GM18861 (cell line): ENCODE results near the gene CASQ1.

Experiments used
- ATAC-seq: cut with Tn5 transposase; IDR thresholded peaks from one replicate; pipeline ENCODE4 v1.9.1; 2021; ENCODE audit not compliant: unreplicated experiment

Gene CASQ1

DNA sequence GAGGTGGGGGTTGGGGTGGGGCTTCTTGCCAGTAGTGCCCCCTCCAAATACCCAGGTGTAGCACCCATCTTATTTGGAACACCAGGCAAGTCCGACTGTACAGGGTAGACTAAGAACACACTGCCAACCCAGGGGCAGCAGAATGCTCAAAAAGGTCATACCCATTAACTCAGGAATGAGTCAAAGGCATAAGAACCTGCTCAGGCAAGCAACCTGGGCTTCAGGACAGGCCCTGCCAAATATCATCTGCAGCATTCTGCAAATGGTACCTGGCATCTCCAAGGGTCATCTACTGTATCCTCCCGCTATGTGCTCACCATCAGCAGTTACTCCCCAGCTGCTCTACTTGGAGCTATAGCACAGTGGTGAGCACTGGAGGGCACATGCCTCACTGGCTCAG, 34.2 kb downstream of the CASQ1 start:
- ATAC-seq, result no peak

DNA sequence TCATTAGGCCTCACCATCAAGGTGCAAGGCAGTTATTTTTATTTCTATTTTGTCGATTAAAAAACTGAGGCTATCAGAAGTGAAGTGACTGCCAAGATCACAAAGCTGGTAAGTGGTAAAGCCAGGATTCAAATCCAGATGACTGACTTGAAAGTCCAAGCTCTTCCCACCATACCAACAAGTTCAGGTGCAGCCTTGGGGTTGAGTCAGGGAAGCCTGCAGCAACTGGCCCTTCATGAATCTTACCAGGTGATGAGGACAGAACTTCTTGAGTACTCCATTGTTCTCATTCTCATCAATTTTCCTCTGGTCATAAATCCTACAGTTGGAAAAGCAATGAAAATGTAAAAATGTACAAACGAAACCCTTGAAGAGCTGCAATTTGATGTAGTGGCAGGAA, 35.0 kb downstream of the CASQ1 start:
- no peak for ATAC-seq

DNA sequence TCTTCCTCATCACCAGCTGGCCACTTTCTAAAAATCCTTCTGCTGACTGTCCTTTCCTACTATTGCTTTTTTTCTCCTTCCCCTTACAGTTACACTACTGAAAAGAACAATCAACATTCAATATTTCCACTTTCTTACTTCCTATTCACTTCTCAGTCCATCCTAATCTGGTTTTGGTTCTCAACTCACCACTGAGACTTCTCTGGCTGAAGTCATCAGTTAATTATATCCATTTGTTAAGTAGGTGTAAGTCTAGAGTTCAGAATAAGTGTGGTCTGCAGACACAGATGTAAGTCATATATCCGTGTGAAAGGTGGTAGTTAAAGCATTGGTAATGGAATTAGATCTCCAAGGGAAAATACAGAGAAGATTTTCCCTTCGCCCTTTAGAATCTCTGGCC, 36.2 kb downstream of the CASQ1 start:
- no peak for ATAC-seq

DNA sequence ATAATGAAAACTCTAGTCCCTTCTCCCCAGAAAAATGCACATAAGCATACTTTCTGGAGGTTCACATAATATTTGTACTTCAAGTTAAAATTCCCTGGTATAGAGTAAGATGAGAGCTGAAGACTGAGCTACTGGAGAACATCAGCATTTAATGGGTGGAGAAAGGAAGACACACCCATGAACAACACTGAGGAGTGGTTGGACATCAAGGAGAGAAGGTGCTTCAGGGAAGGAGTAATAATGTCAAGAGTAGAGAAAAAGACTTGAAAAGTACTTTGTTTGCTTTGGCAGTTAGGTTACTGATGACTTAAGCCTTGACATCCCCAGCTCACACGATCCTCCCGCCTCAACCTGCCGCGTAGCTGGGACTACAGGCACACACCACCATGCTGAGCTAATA, 36.7 kb downstream of the CASQ1 start:
- no peak for ATAC-seq

DNA sequence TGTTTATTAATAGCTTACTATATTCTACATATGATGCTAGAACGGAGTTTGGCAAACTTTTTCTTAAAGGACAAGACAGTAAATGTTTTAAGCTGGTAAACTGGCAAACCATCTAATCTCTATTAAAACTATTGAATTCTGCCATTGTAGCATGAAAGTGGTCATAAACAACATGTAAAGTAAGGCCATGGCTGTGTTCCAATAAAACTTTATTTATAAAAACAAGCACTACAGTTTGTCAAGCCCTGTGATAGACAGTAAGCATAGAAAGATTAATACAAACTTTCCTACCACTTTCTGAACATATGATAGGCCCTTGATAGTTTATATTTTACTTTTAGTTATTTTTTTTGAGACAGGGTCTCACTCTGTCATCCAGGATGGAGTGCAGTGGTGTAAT, 37.2 kb downstream of the CASQ1 start:
- ATAC-seq, result no peak

DNA sequence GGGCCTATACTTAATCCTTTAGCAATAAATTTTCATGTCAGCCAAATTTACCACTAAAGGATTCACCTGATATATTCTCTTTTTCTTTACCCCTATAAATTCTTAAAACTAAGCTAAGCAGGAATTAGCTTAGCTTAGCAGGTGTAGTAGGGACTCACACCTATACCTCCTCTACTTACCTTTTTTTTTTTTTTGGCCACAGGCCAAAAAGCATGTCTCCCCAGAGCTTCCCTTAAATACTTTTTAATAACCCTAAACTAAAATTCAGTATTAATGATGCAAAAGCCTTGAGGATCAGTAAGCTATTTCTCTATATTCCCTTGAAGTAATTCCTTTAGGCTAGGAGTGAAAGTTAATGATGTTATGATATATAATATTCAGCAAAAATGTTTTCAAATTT, 38.1 kb downstream of the CASQ1 start:
- ATAC-seq, result no peak

DNA sequence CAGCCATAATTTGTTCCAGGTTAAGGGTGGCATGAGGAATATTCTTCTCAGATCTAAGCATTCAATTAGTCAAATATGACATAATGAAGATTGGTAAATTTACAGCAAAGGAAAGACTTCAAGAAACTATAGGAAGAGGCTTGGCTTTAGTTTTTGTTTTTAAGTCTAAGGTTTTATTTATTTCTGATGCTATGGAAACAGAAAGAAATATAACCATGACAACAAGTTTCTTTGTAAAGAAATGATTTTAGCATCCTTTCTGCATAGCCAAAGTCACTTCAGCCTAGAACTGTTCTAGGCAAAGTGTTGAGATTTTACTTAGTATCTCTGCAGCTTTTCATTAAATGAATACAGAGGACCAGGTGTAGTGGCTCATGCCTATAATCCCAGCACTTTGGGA, 42.5 kb downstream of the CASQ1 start:
- ATAC-seq, result no peak

DNA sequence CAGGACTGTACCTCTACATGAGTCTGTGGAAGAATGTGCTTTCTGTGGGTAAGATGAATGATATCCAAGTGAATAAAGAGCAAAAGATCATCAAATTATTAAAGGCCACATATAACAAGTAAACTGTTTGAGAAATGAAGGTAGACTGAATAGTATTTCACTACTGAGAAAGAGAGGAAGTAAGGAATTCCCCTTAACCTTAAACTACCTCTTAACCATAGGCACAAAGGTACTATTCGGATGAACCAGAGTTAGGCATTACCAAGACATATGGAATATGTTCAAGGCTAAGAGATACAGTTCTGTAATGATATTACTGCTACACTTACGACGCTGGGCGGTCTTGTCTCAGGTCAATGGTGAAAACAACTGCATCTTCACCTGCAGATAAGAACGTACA, 46.4 kb downstream of the CASQ1 start:
- no peak for ATAC-seq

DNA sequence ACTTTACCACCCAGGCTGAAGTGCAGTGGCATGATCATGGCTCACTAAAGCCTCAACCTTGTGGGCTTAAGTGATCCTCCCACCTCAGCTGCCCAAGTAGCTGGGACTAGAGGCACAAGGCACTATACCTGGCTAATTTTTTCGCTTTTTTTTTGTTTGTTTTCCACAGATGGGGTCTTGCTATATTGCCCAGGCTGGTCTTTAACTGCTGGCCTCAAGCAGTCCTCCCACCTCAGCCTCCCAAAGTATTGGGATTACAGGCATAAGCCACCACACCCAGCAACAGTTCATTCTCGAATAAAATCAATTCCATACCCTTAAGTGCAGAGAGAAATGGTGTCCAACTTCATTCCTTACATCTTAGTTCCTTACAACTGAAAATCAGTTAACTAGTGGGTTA, 47.2 kb downstream of the CASQ1 start:
- no peak for ATAC-seq

DNA sequence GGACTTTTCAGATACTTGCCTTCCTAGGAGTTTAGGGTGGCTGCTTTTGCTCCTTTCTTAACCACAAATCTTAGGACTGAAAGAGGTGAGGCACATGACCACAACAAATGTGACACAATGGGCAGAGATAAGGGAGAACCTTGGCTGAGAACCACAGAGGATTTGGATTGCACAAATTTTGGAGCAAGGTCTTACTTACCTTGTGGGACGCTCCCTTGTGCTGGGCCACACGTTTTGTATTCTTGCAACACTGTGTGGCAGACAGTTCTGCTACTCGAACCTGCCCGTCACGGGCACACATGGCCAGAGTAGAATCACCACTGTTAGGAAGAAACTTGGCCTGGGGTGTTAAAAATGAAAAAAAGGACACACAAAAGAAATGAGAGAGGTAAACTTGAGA, 48.0 kb downstream of the CASQ1 start:
- ATAC-seq, result no peak

DNA sequence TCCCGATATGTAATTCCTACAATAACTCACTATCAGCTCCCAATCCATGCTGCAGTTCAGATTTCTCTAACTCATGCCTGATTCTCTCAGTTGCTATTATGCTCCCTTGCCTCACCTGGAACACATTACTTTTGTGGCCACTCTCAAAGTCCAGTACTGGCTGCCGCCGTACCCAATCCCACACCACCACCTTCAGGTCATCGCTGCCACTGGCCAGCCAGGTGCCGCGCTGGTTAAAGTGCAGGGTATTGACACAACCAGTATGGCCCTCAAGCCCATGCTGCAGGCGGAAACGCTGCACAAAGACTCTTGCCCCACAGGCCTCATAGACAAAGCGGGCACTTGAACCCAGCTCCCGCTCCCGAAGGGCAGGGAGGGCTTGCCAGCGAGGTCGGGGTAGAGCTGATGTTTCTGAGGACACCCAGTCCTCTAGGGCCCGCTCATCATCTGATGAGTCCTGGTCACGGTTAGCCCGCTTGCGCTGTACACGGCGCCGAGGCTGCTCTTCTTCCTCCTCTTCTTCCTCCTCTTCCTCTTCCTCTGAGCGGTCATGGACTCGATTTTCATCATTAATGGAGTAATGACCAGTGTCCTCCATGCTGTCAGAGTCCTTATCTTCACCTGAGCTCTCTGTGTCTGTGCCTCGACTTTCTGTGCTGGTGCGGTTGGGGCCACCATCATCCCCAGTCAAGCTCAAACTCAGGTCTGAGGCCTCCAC, 49.4 kb downstream of the CASQ1 start:
- no peak for ATAC-seq

DNA sequence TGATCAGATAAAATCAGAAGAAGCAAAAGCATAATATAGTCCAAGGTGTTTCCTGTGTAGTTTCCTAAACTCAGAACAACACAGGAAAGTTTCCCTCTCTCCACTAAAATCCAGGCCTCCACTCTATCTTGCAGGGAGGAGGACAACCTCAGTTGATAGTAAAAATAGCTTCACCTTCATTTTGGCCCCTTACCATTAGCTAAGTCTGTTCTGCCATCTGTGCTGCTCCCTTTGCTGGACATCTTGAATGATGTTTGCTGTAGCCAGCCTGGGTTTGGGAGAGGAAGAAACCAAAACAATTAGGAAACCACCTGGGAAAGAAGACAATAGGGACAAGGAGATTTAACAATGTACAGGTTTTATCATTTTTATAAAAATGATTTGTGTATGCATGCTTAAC, 53.4 kb downstream of the CASQ1 start:
- ATAC-seq, result no peak

DNA sequence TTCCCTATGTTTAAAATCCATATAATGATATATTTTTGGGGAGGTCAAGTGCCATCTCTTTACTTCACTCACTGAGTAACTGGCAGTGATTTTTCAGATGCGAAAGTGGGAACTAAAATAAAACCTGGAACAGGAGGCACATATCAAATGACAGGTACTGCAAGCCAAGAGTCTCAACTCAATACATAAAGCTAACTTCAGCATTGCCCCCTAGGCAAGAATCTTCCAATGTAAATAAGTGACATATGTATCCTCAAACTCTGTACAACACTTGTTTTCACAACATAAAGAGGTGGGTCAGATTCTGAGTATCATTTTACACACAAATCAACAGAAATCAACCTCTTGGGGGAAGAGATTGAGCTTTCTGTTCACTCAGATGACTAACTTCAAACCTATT, 53.8 kb downstream of the CASQ1 start:
- no peak for ATAC-seq

DNA sequence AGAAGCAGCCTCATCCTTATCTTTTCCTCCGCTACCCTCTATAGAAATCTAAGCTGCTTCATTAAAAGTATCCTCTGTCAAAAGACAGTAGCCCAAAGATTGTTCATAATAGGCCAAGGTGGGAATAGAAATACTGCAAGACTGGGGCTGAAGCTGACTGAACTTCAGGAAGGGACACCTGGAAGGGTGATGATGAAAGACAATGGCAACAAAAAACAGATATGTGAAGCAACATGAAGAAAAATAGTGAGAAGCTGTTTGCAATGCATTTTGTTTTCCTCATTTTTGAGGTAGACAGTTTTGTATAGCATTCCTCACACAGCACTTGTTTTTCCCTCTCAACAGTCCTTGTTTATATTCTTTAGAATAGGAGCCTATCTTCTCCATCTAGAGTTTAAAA, 55.1 kb downstream of the CASQ1 start:
- ATAC-seq, result no peak

DNA sequence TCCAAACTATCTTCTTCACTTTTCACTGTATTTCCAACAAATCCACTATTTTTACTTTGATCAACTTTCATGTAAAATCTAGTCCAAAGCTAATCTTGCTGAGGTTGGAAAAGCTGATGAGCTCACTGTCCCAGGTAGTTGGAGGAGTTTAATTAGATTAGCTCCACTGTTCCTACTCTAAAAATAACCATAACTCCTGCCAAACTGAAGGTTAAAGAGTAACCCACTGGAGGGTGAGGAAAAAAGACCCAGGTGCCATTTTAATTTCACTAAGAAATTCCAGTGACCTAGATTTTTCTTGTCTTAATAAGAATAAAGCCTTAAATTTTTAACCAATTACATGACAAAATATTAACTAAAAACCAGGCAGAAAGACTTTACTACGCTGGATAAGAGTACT, 56.7 kb downstream of the CASQ1 start:
- no peak for ATAC-seq

DNA sequence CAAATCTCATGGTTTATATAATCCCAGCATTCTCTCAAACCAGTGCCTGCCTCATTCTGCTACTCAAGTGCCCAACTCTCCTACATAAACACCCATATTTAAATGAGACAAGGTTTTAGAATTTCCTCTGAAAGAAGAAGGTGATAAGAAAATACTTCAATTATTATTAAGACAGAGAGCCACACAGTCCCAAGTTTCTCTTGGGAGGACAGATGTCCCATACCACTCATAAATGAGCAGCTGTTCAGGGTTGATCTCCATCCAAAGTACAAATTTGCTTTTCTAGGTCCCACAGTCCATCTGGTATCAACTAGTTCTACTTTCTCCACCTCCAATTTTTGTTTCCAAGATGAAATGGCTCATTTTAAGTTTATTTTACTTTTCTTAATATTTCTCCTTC, 60.6 kb downstream of the CASQ1 start:
- ATAC-seq, result no peak
